ENCODE measurements around the gene TMEM59L. TPM values are rescaled to one million over a fixed set of nuclear protein-coding genes. Genes with fewer than 3 reads are reported as not detected.

Gene TMEM59L
- polyA plus RNA-seq, 1 experiment: 1.6 TPM

DNA sequence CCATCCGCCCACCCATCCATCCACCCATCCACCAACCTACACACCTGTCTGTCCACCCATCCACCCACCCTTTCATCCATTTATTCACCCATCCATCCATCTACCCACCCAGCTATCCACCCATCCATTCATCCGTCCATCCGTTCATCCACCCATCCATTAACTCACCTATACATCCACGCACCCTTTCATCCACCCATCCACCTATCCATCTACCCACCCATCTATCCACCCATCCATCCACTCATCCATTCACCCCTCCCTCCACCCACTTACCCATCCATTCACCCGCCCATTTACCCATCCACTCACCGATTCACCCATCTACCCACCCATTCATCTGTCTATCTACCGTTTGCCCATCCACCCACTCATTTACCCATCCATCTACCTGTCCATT lies 41.8 kb downstream of the TMEM59L start:
- POLR2A ChIA-PET: no interaction called here

GRCh38 chr19:18655173-18655844 lies 42.6 kb downstream of the TMEM59L start:
- Histone ChIP-seq H3K4me3 (ENCODE audit: low read depth, low read length) (no peak overlapping the region), H3K36me3 (ENCODE audit: control insufficient read depth, insufficient read depth, low read length) (no peaks in the 10 kb centered on the region; the same call in 1 of the 2 replicates), H3K27me3 (ENCODE audit: control insufficient read depth, insufficient read depth, low read length) (no peaks in the 10 kb centered on the region; the same call in 1 of the 2 replicates)
- no peak for DNase-seq (ENCODE audit: low read depth)
- CTCF ChIA-PET: no interaction called here
- TF ChIP-seq CTCF (IDR thresholded peaks at IDR 0.05; ENCODE audit: insufficient read depth, low read depth, low read length): no peak
- POLR2A ChIA-PET: no interaction called here

More for the DNA sequence above, 41.8 kb downstream of the TMEM59L start:
- Histone ChIP-seq H3K36me3 (ENCODE audit: control insufficient read depth, insufficient read depth, low read length) (no peaks in the 10 kb centered on the region; the same call in 1 of the 2 replicates), H3K27me3 (ENCODE audit: control insufficient read depth, insufficient read depth, low read length) (no peaks in the 10 kb centered on the region; the same call in 1 of the 2 replicates), H3K4me3 (ENCODE audit: low read depth, low read length) (no peak overlapping the region)
- no peak for TF ChIP-seq CTCF (IDR thresholded peaks at IDR 0.05; ENCODE audit: insufficient read depth, low read depth, low read length)
- CTCF ChIA-PET: no interaction called here
- DNase-seq (ENCODE audit: low read depth): no peak

DNA sequence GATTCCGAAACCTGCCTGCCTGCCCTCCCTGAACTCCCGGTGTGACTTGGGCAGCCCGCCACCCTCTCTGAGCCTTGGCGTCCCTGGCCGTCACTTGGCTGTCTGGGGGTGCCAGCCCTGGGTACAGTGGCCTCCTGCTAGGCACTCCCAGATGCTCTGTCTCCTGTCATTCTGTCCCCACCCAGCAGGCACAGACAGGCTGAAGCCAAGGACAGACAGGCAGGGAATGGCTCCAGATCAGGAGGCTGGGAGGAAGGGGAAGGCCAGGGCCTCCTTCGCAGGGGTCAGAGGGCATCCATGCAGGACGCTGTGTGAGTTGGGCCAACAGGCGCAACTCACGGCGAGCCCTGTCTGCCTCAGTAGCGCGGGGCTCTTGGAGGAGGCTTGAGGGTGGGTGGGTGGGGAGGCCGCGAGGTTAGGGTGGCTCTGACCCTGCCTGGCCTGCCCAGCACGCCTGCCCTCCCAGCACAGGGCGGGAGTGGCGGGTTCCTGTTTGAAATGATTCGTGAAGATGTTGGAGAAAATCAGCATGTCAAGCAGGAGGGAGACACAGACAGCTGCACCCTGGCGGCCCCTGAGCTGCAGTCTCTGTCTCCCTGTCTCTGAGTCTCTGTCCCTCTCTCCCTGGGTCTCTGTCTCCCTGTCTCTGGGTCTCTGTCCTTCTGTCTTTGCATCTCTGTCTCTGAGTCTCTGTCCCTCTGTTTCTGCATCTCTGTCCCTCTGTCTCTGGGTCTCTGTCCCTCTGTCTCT lies 43.8 kb downstream of the TMEM59L start:
- H3K36me3 ChIP-seq (ENCODE audit: control insufficient read depth, insufficient read depth, low read length): no peaks in the 10 kb centered on the region; the same call in 1 of the 2 replicates
- ChIA-PET CTCF (no interaction called here), POLR2A (no interaction called here)
- no peak for DNase-seq (ENCODE audit: low read depth)
- no peak for TF ChIP-seq CTCF (IDR thresholded peaks at IDR 0.05; ENCODE audit: insufficient read depth, low read depth, low read length)
- no peak overlapping the region for H3K4me3 ChIP-seq (ENCODE audit: low read depth, low read length)
- no peaks in the 10 kb centered on the region; the same call in 1 of the 2 replicates for H3K27me3 ChIP-seq (ENCODE audit: control insufficient read depth, insufficient read depth, low read length)

- ChIA-PET CTCF (no interaction called here), POLR2A (no interaction called here)
- DNase-seq (ENCODE audit: low read depth): no peak
- TF ChIP-seq CTCF (IDR thresholded peaks at IDR 0.05; ENCODE audit: insufficient read depth, low read depth, low read length): no peak
- Histone ChIP-seq H3K27me3 (ENCODE audit: control insufficient read depth, insufficient read depth, low read length) (no peaks in the 10 kb centered on the region; the same call in 1 of the 2 replicates), H3K36me3 (ENCODE audit: control insufficient read depth, insufficient read depth, low read length) (no peaks in the 10 kb centered on the region; the same call in 1 of the 2 replicates), H3K4me3 (ENCODE audit: low read depth, low read length) (no peak overlapping the region)
Measured at GRCh38 chr19:18657590-18658365, 45.1 kb downstream of the TMEM59L start.

GRCh38 chr19:18658366-18658855 lies 45.7 kb downstream of the TMEM59L start:
- no peak for DNase-seq (ENCODE audit: low read depth)
- ChIA-PET CTCF (no interaction called here), POLR2A (no interaction called here)
- no peaks in the 10 kb centered on the region; the same call in 1 of the 2 replicates for H3K27me3 ChIP-seq (ENCODE audit: control insufficient read depth, insufficient read depth, low read length)
- no peaks in the 10 kb centered on the region for H3K36me3 ChIP-seq (ENCODE audit: control insufficient read depth, insufficient read depth, low read length)
- H3K4me3 ChIP-seq (ENCODE audit: low read depth, low read length): no peak overlapping the region
- no peak for TF ChIP-seq CTCF (IDR thresholded peaks at IDR 0.05; ENCODE audit: insufficient read depth, low read depth, low read length)
